ENCODE data around the gene PYGB. TPM values are rescaled to one million over a fixed set of nuclear protein-coding genes. Genes with fewer than 3 reads are reported as not detected.
A peak's percentile ranks its signal among the peaks of the same experiment; 100 is the strongest.

The PYGB gene
- total RNA-seq, 2 donors from 2014 or later = 34.8 to 42.8 TPM

DNA sequence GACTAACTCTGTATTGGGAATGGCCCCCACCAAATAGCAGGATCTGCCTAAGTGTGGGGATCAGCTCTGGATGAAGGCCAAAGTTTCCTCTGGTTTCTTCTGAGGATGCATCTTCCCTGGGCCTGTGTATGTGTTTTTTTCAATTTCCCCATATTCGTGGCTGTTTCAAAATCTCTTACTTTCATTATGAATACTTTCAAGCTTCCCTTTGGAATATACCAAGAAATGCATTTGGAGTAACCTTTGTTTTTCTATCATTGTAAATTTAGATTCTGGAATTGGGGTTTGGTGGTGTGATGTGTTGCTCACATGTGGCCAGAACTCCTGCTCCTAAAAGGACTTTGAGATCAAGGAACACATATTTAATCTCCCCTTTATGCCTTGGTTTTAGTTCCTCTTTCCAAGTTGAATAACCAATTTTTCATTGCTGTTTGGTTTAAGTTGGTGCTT lies 44.0 kb upstream of the PYGB start:
- ATAC-seq = no peak
- Histone ChIP-seq H3K27me3 (no peaks in the 10 kb centered on the region), H3K36me3 (replicated peaks in 1 of 2; ENCODE audit: insufficient read depth in 1 of 2, low read depth in 2 of 2) (no peaks in the 10 kb centered on the region), H3K4me1 (peaks cover 32% of the 10 kb centered on the region), H3K27ac (peak overlapping the region in 1 of 4 donors; percentile 57), H3K9me3 (no peaks in the 10 kb centered on the region), H3K4me3 (no peak overlapping the region)
- intact Hi-C loops (cut with DNase I) = no loop called here
- 44 to 55% methylated on average over 1 of the region's 1 CpG for WGBS, 2 donors
- TF ChIP-seq POLR2A (IDR thresholded peaks at IDR 0.05) = no peak
- DNase-seq = no peak

DNA sequence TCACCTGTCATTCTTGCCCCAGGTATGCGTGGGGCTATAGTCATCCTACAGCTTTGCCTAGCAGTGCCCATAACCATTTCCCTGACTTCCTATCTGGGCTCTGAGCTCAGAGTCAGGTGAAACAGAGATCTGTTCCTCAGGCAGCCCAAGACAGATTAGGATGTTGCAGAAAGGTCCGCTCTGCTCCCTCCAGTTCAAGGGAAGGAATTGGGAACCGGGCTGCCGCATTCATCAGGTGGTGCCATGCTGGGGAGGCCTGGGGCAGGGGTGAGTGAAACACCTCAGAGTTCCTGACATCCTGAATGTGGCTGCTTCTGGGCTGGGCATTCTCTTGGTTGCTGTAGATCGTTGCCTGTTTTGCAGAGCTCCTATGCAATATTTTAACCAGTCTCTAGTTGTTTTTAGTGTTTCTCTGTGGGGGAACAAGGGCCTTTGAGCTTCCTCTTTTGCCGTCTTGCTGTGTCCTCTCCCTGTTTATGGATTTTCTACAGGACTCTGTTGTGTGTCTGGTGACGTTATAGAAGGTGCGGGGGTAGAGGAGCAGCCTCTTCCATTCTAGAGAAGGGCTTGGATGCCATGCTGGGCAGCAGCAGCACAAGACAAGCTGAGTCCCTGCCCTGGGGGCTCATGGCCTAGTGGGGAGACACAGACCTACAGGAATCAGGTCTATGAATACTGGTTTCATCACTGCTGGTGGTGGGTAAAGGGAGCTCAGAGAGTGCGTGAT lies 43.2 kb upstream of the PYGB start:
- Histone ChIP-seq H3K36me3 (replicated peaks in 1 of 2; ENCODE audit: insufficient read depth in 1 of 2, low read depth in 2 of 2) (no peaks in the 10 kb centered on the region), H3K27me3 (no peaks in the 10 kb centered on the region), H3K9me3 (no peaks in the 10 kb centered on the region), H3K4me1 (peaks cover 27% of the 10 kb centered on the region), H3K4me3 (no peak overlapping the region), H3K27ac (peak overlapping the region in 2 of 4 donors; percentile 20 to 57)
- no peak for ATAC-seq
- WGBS, 2 donors = 76 to 87% methylated on average over 9 of the region's 9 CpGs
- TF ChIP-seq POLR2A (IDR thresholded peaks at IDR 0.05) = no peak
- TF ChIP-seq, protein P1, sequence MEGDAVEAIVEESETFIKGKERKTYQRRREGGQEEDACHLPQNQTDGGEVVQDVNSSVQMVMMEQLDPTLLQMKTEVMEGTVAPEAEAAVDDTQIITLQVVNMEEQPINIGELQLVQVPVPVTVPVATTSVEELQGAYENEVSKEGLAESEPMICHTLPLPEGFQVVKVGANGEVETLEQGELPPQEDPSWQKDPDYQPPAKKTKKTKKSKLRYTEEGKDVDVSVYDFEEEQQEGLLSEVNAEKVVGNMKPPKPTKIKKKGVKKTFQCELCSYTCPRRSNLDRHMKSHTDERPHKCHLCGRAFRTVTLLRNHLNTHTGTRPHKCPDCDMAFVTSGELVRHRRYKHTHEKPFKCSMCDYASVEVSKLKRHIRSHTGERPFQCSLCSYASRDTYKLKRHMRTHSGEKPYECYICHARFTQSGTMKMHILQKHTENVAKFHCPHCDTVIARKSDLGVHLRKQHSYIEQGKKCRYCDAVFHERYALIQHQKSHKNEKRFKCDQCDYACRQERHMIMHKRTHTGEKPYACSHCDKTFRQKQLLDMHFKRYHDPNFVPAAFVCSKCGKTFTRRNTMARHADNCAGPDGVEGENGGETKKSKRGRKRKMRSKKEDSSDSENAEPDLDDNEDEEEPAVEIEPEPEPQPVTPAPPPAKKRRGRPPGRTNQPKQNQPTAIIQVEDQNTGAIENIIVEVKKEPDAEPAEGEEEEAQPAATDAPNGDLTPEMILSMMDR (IDR thresholded peaks at IDR 0.05) = no peak
- intact Hi-C loops (cut with DNase I) = no loop called here
- peak in 1 of 4 donors; percentile 5 for DNase-seq

DNA sequence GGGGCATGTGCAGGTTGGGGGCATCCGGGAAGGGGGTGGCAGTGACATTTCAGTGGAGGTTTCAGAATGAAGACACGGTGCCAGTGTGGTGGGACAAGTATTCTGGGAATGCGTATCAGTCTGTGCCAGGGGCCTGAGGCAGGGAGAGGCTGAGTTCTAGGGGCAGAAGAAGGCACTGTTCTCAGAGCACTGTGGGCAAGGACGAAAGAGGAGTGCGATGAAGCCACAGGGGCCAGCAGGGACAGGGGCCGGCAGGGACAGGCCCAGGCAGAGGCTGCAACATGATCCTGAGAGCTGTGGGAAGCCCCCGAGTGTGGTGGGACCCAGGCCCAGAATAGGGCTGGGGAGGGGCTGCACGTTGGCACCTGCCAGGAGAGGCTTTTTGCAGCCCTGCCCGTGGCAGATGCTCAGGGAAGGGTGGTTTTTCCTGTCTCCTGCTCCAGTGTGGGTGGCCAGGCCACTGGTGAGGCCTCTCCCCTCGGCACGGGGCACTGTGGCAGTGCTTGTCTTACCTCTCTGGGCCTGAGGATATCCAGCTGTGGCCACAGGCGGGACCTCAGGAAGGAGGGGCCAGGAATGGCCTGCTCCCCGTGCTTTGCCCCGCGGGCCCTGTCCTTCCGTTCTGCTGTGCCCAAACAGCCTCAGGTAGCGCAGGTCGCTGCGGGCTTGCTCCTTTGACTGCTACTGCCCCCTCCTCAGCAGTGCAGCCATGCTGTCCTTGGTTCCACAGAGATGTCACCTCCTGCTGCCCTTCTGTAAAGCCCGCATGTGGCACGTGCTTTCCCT lies 42.4 kb upstream of the PYGB start:
- no peak for TF ChIP-seq POLR2A (IDR thresholded peaks at IDR 0.05)
- TF ChIP-seq, protein P1 (IDR thresholded peaks at IDR 0.05) = no peak
- ATAC-seq = no peak
- intact Hi-C loops (cut with DNase I) = no loop called here
- Histone ChIP-seq H3K27me3 (no peaks in the 10 kb centered on the region), H3K4me3 (no peak overlapping the region), H3K9me3 (no peaks in the 10 kb centered on the region), H3K36me3 (replicated peaks in 1 of 2; ENCODE audit: insufficient read depth in 1 of 2, low read depth in 2 of 2) (no peaks in the 10 kb centered on the region), H3K4me1 (peaks cover 19% of the 10 kb centered on the region), H3K27ac (peak overlapping the region in 2 of 4 donors; percentile 20 to 57)
- peak in 1 of 4 donors; percentile 7 for DNase-seq
- WGBS, 2 donors = 79 to 80% methylated on average over 11 to 15 of the region's 21 CpGs

DNA sequence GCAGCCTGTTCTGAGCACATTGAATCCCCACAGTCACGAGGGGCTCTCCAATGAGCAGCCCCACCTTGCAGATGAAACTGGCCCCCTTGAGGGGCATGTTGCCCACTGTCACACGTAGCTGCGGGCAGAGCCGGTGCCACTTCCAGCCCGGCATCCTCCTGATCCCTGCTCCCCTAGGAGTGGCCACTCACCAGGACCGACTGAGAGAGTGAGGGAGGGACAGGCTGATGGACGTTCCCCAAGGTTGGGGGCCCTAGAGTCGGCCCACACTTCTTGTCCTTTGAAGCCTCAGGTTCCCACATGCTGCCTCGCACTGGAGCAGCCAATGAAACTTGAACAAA lies 41.9 kb upstream of the PYGB start:
- DNase-seq (no peak), ATAC-seq (no peak)
- no peak overlapping the region for H3K4me3 ChIP-seq
- H3K36me3 ChIP-seq (replicated peaks in 1 of 2; ENCODE audit: insufficient read depth in 1 of 2, low read depth in 2 of 2) = peaks cover 0 to 2% of the 10 kb centered on the region in 2 donors
- H3K27me3 ChIP-seq = no peaks in the 10 kb centered on the region
- H3K4me1 ChIP-seq = peaks cover 16% of the 10 kb centered on the region
- no peaks in the 10 kb centered on the region for H3K9me3 ChIP-seq
- WGBS, 2 donors = 87 to 92% methylated on average over 8 to 9 of the region's 9 CpGs
- intact Hi-C loops (cut with DNase I) = no loop called here
- TF ChIP-seq, protein P1 (IDR thresholded peaks at IDR 0.05) = no peak
- no peak for TF ChIP-seq POLR2A (IDR thresholded peaks at IDR 0.05)
- no peak overlapping the region for H3K27ac ChIP-seq

DNA sequence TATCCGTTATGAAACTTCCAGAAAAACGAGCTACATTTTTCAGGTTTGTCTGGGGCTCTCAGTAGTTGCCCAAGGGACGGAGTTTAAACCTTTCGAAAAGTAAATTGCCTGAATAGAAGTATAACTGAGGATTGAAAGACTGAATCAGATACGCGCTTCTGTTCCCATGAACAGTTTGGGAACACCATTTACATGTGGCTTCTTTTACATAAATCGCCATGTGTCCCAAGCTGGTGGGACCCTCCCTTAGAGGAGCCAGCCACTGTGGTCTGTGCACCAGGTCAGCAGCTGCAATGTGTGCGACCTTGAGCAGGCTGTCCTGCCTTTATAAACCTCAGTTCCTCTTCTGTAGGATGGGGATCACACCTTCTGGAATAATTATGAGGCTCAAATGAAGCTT lies 41.3 kb upstream of the PYGB start:
- no peak for ATAC-seq
- Histone ChIP-seq H3K27ac (peak overlapping the region in 2 of 4 donors; percentile 55 to 60), H3K27me3 (no peaks in the 10 kb centered on the region), H3K4me3 (no peak overlapping the region), H3K36me3 (replicated peaks in 1 of 2; ENCODE audit: insufficient read depth in 1 of 2, low read depth in 2 of 2) (peaks cover 0 to 5% of the 10 kb centered on the region in 2 donors), H3K9me3 (no peaks in the 10 kb centered on the region), H3K4me1 (peaks cover 16% of the 10 kb centered on the region)
- intact Hi-C loops (cut with DNase I) = no loop called here
- no peak for DNase-seq
- 91 to 94% methylated on average over 8 of the region's 8 CpGs for WGBS, 2 donors
- no peak for TF ChIP-seq POLR2A (IDR thresholded peaks at IDR 0.05)
- TF ChIP-seq, protein P1 (IDR thresholded peaks at IDR 0.05) = no peak

Data from body of pancreas (tissue), 4 donors.